Tibial artery (tissue), 4 donors: ENCODE measurements around the gene NOTCH2.

ENCODE experiments used
- DNase-seq, 2 donors: peaks; one replicate each; pipeline ENCODE4 v3.0.0-alpha.2; 2019
- H3K27ac ChIP-seq, 2 donors: fragments of 200-600 bp; sonication (generic) in 1 of 2; 1 replicate in 1 of 2; 2 replicates in 1 of 2; pipeline ENCODE4 v1.5.1; 2018 to 2019; ENCODE audit warnings: mild to moderate bottlenecking in 1 of 2
- H3K27me3 ChIP-seq, 2 donors: fragments of 200-600 bp; sonication (generic) in 1 of 2; one replicate each; pipeline versions ENCODE4 v1.5.1 to v1.6.0; 2016 to 2019
- H3K36me3 ChIP-seq, 3 donors: fragments of 200-600 bp; sonication (generic) in 2 of 3; one replicate each; pipeline ENCODE4 v1.5.1; 2016 to 2019; ENCODE audit warnings: mild to moderate bottlenecking in 2 of 3
- H3K4me1 ChIP-seq, 4 donors: fragments of 200-600 bp; sonication (generic) in 2 of 4; 1 replicate in 3 of 4; 2 replicates in 1 of 4; pipeline ENCODE4 v1.5.1; 2016 to 2019
- H3K4me3 ChIP-seq, 2 donors: fragments of 200-600 bp; sonication (generic) in 1 of 2; 1 replicate in 1 of 2; 2 replicates in 1 of 2; pipeline ENCODE4 v1.5.1; 2018 to 2019; ENCODE audit warnings: mild to moderate bottlenecking in 2 of 2
- H3K9me3 ChIP-seq, 3 donors: fragments of 200-600 bp; sonication (generic) in 1 of 3; one replicate each; pipeline ENCODE4 v1.5.1; 2016 to 2019
- intact Hi-C: fragments of 100-400 bp; cut with DNase I; formaldehyde crosslinking; loops from one replicate; pipeline ENCODE4 v1.15.0; 2023; ENCODE audit warnings: low total_unique reads
- TF ChIP-seq, protein P1 (sequence below), 2 experiments: fragments of 200-600 bp in 1 of 2; fragments of 450-650 bp in 1 of 2; IDR thresholded peaks; one replicate each; pipeline ENCODE4 v1.5.1; 2017 to 2019; ENCODE audit warnings: antibody characterized with exemption in 2 of 2, mild to moderate bottlenecking in 1 of 2, moderate library complexity in 1 of 2

NOTCH2 gene

DNA sequence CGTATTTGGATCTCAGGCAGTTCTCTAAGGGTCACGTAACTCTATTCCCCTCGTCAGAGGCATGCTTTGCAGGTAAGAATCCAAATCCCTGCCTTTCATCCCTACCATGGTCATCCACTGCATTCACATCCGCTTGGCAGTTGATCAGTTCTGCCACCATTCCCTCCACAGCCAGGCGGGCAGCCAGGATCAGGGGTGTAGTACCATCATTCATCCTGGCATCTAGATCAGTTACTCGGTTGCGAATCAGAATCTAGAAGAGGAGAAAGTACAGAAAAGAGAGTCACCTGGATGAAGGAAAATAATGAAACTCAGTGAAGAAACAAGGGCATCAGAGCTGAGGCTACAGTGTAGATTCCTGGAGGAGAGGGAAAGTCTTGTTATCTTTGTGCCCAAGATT lies 151.2 kb downstream of the NOTCH2 start:
- H3K4me3 ChIP-seq, result no peak overlapping the region
- H3K4me1 ChIP-seq, result no peaks in the 10 kb centered on the region
- H3K36me3 ChIP-seq, result peaks cover 92 to 100% (median 93%) of the 10 kb centered on the region in 3 donors
- no peaks in the 10 kb centered on the region for H3K27me3 ChIP-seq
- no peak overlapping the region for H3K27ac ChIP-seq
- no peaks in the 10 kb centered on the region for H3K9me3 ChIP-seq
- DNase-seq, result no peak
- TF ChIP-seq, protein P1, sequence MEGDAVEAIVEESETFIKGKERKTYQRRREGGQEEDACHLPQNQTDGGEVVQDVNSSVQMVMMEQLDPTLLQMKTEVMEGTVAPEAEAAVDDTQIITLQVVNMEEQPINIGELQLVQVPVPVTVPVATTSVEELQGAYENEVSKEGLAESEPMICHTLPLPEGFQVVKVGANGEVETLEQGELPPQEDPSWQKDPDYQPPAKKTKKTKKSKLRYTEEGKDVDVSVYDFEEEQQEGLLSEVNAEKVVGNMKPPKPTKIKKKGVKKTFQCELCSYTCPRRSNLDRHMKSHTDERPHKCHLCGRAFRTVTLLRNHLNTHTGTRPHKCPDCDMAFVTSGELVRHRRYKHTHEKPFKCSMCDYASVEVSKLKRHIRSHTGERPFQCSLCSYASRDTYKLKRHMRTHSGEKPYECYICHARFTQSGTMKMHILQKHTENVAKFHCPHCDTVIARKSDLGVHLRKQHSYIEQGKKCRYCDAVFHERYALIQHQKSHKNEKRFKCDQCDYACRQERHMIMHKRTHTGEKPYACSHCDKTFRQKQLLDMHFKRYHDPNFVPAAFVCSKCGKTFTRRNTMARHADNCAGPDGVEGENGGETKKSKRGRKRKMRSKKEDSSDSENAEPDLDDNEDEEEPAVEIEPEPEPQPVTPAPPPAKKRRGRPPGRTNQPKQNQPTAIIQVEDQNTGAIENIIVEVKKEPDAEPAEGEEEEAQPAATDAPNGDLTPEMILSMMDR (IDR thresholded peaks at IDR 0.05), result no peak
- intact Hi-C loops, result no loop called here

DNA sequence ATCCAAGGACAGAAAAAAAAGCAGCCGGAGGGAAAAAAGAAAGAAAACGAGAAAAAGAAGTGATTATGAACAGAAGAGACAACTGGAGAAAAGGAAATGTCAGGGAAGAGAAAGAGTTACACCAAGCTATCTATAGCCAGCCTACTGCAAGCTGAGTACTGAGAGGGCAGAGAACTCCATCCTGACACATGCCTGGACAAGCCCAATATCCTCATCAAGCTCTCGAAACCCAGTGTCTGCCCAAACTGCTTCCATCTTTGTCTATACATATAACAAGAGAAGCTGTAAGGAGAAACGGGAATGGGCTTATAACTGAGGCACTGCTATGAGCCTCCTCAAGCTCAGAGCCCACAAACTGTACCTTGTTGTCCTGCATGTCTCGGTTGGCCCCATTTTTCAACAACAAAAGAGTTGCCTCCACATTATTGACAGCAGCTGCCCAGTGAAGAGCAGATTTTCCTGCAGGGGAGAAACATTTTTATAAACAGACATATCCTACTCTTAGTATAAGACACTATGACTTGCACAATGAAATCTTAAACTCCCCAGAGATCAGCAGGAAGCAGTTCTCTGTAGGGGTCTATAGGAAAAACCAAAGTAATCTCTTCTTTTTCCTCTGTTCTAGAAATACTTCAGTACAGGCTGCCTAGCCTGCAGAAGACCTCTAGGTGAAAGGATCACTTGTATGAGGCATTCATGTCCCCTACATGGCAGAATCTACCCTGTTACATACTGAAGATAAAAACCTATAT lies 152.0 kb downstream of the NOTCH2 start:
- no peaks in the 10 kb centered on the region for H3K9me3 ChIP-seq
- no peaks in the 10 kb centered on the region for H3K4me1 ChIP-seq
- intact Hi-C loops, result no loop called here
- H3K27me3 ChIP-seq, result no peaks in the 10 kb centered on the region
- no peak for DNase-seq
- no peak overlapping the region for H3K4me3 ChIP-seq
- TF ChIP-seq, protein P1 (IDR thresholded peaks at IDR 0.05), result no peak
- peaks cover 91 to 100% (median 91%) of the 10 kb centered on the region in 3 donors for H3K36me3 ChIP-seq
- H3K27ac ChIP-seq, result no peak overlapping the region

GRCh38 chr1:119915517-119915916 lies 153.9 kb downstream of the NOTCH2 start:
- intact Hi-C loops, result no loop called here
- Histone ChIP-seq H3K9me3 (no peaks in the 10 kb centered on the region), H3K36me3 (peaks cover 72 to 86% (median 72%) of the 10 kb centered on the region in 3 donors), H3K4me3 (no peak overlapping the region), H3K27me3 (no peaks in the 10 kb centered on the region), H3K27ac (no peak overlapping the region), H3K4me1 (no peaks in the 10 kb centered on the region)
- no peak for DNase-seq
- TF ChIP-seq, protein P1 (IDR thresholded peaks at IDR 0.05), result no peak

GRCh38 chr1:119914071-119914470 lies 155.4 kb downstream of the NOTCH2 start:
- H3K27me3 ChIP-seq, result no peaks in the 10 kb centered on the region
- TF ChIP-seq, protein P1 (IDR thresholded peaks at IDR 0.05), result no peak
- H3K27ac ChIP-seq, result no peak overlapping the region
- no peak for DNase-seq
- no peaks in the 10 kb centered on the region for H3K4me1 ChIP-seq
- intact Hi-C loops, result no loop called here
- peaks cover 57 to 71% (median 57%) of the 10 kb centered on the region in 3 donors for H3K36me3 ChIP-seq
- no peaks in the 10 kb centered on the region for H3K9me3 ChIP-seq
- no peak overlapping the region for H3K4me3 ChIP-seq

- intact Hi-C loops, result no loop called here
- Histone ChIP-seq H3K27me3 (no peaks in the 10 kb centered on the region), H3K36me3 (peaks cover 46 to 60% (median 46%) of the 10 kb centered on the region in 3 donors), H3K4me1 (no peaks in the 10 kb centered on the region), H3K9me3 (no peaks in the 10 kb centered on the region), H3K27ac (no peak overlapping the region), H3K4me3 (no peak overlapping the region)
- TF ChIP-seq, protein P1 (IDR thresholded peaks at IDR 0.05), result no peak
- no peak for DNase-seq
Observed at GRCh38 chr1:119912963-119913362, 156.5 kb downstream of the NOTCH2 start.
